SK-N-MC (cell line): ENCODE results near the gene SERINC4.
A peak's percentile ranks its signal among the peaks of the same experiment; 100 is the strongest.

Source experiments
- EZH2 ChIP-seq: fragments of 200-600 bp; sonication (generic); IDR thresholded peaks from one replicate; pipeline ENCODE4 v1.6.1; 2017; ENCODE audit warnings: antibody characterized with exemption
- POLR2AphosphoS5 ChIP-seq: IDR thresholded peaks from 2 replicates; pipeline ENCODE4 v1.6.1; 2012; ENCODE audit warnings: mild to moderate bottlenecking, low read depth, low read length, borderline replicate concordance

GRCh38 chr15:43791993-43792760, 7.8 kb downstream of the SERINC4 start, which contains the start of gene SERF2:
- TF ChIP-seq EZH2 (no peak), POLR2AphosphoS5 (peak; percentile 93)
